Fibroblast of lung (primary cell): ENCODE measurements around the gene NEURL1B. TPM values are rescaled to one million over a fixed set of nuclear protein-coding genes. Genes with fewer than 3 reads are reported as not detected.
A peak's percentile ranks its signal among the peaks of the same experiment; 100 is the strongest.

Experiments used
- DNase-seq, 2 donors: peaks; one replicate each; pipeline versions ENCODE4 v3.0.0 to v3.0.0-alpha.2; 2010; ENCODE audit warnings: low read depth in 2 of 2
- H2AFZ ChIP-seq: 2 replicates; pipeline ENCODE4 v1.5.1; 2012; ENCODE audit warnings: low read length, control low read depth, inconsistent platforms
- H3K27ac ChIP-seq: 2 replicates; pipeline ENCODE4 v1.5.1; 2011; ENCODE audit warnings: low read length, control low read depth; ENCODE audit not compliant: insufficient read depth
- H3K27me3 ChIP-seq: 2 replicates; pipeline ENCODE4 v1.5.1; 2011; ENCODE audit warnings: mild to moderate bottlenecking, low read length; ENCODE audit not compliant: control insufficient read depth, insufficient read depth
- H3K36me3 ChIP-seq: 2 replicates; pipeline ENCODE4 v1.5.1; 2011; ENCODE audit warnings: low read length; ENCODE audit not compliant: control insufficient read depth, insufficient read depth
- H3K4me1 ChIP-seq: 2 replicates; pipeline ENCODE4 v1.5.1; 2011; ENCODE audit warnings: low read length; ENCODE audit not compliant: control insufficient read depth, insufficient read depth; ENCODE audit errors: extremely low read depth
- H3K4me2 ChIP-seq: 2 replicates; pipeline ENCODE4 v1.5.1; 2011; ENCODE audit warnings: low read length, control low read depth; ENCODE audit not compliant: insufficient read depth; ENCODE audit errors: extremely low read depth
- H3K4me3 ChIP-seq, 4 experiments: fragments of 200-600 bp in 1 of 4; sonication (generic) in 1 of 4; replicated peaks in 1 of 4; 2 replicates each; pipeline ENCODE4 v1.5.1; 2011 to 2016; ENCODE audit warnings: low read length in 4 of 4, low read depth in 3 of 4, mild to moderate bottlenecking in 3 of 4, control low read depth in 2 of 4, inconsistent platforms in 1 of 4, mixed read lengths in 1 of 4; ENCODE audit not compliant: insufficient read depth in 1 of 4; ENCODE audit errors: control extremely low read depth in 1 of 4
- H3K79me2 ChIP-seq: 2 replicates; pipeline ENCODE4 v1.5.1; 2012; ENCODE audit warnings: mild to moderate bottlenecking, low read length, inconsistent platforms; ENCODE audit not compliant: control insufficient read depth, insufficient read depth
- H3K9ac ChIP-seq: 2 replicates; pipeline ENCODE4 v1.5.1; 2011; ENCODE audit warnings: mild to moderate bottlenecking, low read length, control low read depth; ENCODE audit not compliant: insufficient read depth
- H3K9me3 ChIP-seq: 2 replicates; pipeline ENCODE4 v1.5.1; 2012; ENCODE audit warnings: low read depth, low read length; ENCODE audit not compliant: control insufficient read depth, insufficient read depth
- H4K20me1 ChIP-seq: 2 replicates; pipeline ENCODE4 v1.5.1; 2011; ENCODE audit warnings: low read length; ENCODE audit not compliant: control insufficient read depth, insufficient read depth; ENCODE audit errors: extremely low read depth
- EZH2 ChIP-seq: IDR thresholded peaks from 2 replicates; pipeline ENCODE4 v1.5.1; 2012; ENCODE audit warnings: low read length, control low read depth, mild to moderate bottlenecking; ENCODE audit errors: missing control alignments
- polyA plus RNA-seq, 2 donors: library from polyadenylated mRNA; depleted of rRNA in 1 of 2; stranded (reverse) in 1 of 2; unstranded in 1 of 2; fragments of >200 nt; gene quantifications; 2 replicates each; pipeline ENCODE4 v1.2.1, GENCODE V29; 2011 to 2012; ENCODE audit warnings: missing spikeins in 1 of 2
- total RNA-seq: library from RNA; depleted of rRNA; stranded (reverse); fragments of >200 nt; gene quantifications from 2 replicates; pipeline ENCODE4 v1.2.1, GENCODE V29; 2014
- TF ChIP-seq, protein P1 (sequence below), 2 donors: IDR thresholded peaks in 1 of 2; conservative IDR thresholded peaks in 1 of 2; 1 replicate in 1 of 2; 2 replicates in 1 of 2; pipeline ENCODE4 v1.5.1; 2011 to 2012; ENCODE audit warnings: low read length in 2 of 2, control low read depth in 1 of 2, inconsistent platforms in 1 of 2, low read depth in 1 of 2, mild to moderate bottlenecking in 1 of 2

Gene NEURL1B
- total and polyA plus RNA-seq, 2 donors (not counting 1 experiment from before 2014, with no cell fraction given), result 5.0 to 6.1 TPM

DNA sequence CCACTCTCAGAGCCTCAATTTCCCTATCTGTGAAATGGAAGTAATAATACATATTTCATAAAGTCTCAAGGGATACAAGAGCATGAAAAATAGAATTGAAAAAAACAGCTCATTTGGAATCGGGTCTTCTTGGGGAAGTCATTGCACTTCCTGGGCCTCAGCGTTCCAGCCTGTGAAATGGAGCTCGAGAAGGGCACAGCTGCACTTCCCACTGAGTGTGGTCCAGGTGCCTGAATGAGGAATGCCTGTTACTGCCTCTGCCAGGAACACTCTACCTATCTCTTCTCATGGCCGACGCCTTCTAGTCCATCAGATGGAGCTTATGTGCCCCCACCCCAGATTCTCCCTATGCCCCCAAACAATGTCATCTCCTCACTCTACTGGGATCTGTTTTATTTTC, 924 bp upstream of the NEURL1B start:
- Histone ChIP-seq H3K4me1 (peaks cover 8% of the 10 kb centered on the region), H4K20me1 (no peaks in the 10 kb centered on the region), H3K27ac (no peak overlapping the region), H3K79me2 (peaks cover 6% of the 10 kb centered on the region), H3K4me3 (peak overlapping the region in 2 of 4 experiments; percentile 53 to 65), H3K9me3 (no peaks in the 10 kb centered on the region), H3K9ac (no peak overlapping the region), H3K27me3 (no peaks in the 10 kb centered on the region), H3K4me2 (peak overlapping the region; percentile 90), H3K36me3 (no peaks in the 10 kb centered on the region), H2AFZ (no peak overlapping the region)
- DNase-seq, result no peak
- TF ChIP-seq EZH2, result no peak
- TF ChIP-seq, protein P1, sequence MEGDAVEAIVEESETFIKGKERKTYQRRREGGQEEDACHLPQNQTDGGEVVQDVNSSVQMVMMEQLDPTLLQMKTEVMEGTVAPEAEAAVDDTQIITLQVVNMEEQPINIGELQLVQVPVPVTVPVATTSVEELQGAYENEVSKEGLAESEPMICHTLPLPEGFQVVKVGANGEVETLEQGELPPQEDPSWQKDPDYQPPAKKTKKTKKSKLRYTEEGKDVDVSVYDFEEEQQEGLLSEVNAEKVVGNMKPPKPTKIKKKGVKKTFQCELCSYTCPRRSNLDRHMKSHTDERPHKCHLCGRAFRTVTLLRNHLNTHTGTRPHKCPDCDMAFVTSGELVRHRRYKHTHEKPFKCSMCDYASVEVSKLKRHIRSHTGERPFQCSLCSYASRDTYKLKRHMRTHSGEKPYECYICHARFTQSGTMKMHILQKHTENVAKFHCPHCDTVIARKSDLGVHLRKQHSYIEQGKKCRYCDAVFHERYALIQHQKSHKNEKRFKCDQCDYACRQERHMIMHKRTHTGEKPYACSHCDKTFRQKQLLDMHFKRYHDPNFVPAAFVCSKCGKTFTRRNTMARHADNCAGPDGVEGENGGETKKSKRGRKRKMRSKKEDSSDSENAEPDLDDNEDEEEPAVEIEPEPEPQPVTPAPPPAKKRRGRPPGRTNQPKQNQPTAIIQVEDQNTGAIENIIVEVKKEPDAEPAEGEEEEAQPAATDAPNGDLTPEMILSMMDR (conservative IDR thresholded peaks at IDR 0.05 in 1 of 2, IDR thresholded peaks at IDR 0.05 in 1 of 2; ENCODE audit: low read depth in 1 of 2, low read length in 2 of 2), result no peak

DNA sequence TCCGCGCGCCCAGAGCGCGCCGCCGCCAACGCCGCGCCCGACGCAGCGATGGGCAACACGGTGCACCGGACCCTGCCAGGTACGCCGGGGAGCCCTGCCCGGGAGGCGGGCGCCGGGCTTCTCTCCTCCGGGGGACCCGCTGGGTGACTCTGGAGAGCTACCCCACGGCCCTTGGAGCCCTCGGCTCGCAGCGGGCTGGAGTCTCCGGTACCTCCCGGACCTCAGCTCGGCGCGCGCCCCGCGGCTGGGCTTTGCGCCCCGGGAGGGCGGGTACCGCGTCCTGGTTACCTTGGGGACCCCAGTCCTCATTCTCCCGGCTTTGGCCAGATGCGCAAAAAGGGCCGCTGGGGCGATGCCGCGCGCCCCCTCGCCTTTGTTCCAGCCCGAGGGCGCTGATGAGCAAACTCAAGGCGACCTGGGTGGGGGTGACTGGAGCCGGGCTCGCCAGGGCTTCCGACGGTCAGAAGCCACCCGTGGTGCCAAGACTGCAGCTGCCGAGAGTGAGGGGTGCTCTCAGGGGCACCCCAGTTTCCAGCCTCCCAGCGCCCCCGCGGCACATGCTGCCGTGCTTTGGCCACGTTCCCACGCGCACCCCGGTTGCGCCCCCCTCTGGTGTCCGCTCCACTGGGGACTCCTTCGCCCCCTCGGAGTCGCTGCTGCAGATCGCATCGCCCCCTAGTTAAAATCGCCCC, 442 bp downstream of the NEURL1B start:
- no peaks in the 10 kb centered on the region for H4K20me1 ChIP-seq
- peak overlapping the region; percentile 37 to 76 (median 66) for H3K4me3 ChIP-seq
- H3K36me3 ChIP-seq, result no peaks in the 10 kb centered on the region
- TF ChIP-seq, protein P1 (conservative IDR thresholded peaks at IDR 0.05 in 1 of 2, IDR thresholded peaks at IDR 0.05 in 1 of 2; ENCODE audit: low read depth in 1 of 2, low read length in 2 of 2), result no peak
- TF ChIP-seq EZH2, result no peak
- peak overlapping the region; percentile 57 for H3K9ac ChIP-seq
- H3K4me1 ChIP-seq, result peaks cover 8% of the 10 kb centered on the region
- H3K79me2 ChIP-seq, result peaks cover 6% of the 10 kb centered on the region
- DNase-seq, result no peak
- H3K4me2 ChIP-seq, result peak overlapping the region; percentile 55
- peak overlapping the region; percentile 32 for H3K27ac ChIP-seq
- no peaks in the 10 kb centered on the region for H3K9me3 ChIP-seq
- no peaks in the 10 kb centered on the region for H3K27me3 ChIP-seq
- peak overlapping the region; percentile 44 for H2AFZ ChIP-seq

DNA sequence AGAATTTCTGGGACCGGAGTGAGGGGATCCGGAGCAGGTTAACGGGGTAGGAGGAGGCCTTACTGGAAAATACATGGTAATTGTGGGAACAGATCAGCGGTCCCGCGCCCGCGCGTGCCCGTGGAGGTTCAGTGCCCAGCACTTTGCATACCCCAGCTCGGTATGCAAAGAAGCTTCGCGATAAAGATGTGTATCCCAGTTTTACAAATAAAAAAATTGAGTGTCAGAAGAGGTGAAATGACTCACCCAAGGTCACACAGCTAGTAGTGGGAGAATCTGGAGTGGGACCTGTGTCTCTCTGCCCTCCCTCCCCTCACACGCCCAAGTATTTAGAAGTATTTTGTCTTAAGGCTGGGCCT, 967 bp downstream of the NEURL1B start:
- Histone ChIP-seq H2AFZ (no peak overlapping the region), H4K20me1 (no peaks in the 10 kb centered on the region), H3K4me3 (peak overlapping the region in 3 of 4 experiments; percentile 61 to 76 (median 70)), H3K27me3 (no peaks in the 10 kb centered on the region), H3K4me2 (peak overlapping the region; percentile 55), H3K9me3 (no peaks in the 10 kb centered on the region), H3K36me3 (no peaks in the 10 kb centered on the region), H3K79me2 (peaks cover 6% of the 10 kb centered on the region), H3K4me1 (peaks cover 8% of the 10 kb centered on the region), H3K27ac (no peak overlapping the region), H3K9ac (peak overlapping the region; percentile 57)
- peak in 1 of 2 donors; percentile 19 for DNase-seq
- no peak for TF ChIP-seq EZH2
- TF ChIP-seq, protein P1 (conservative IDR thresholded peaks at IDR 0.05 in 1 of 2, IDR thresholded peaks at IDR 0.05 in 1 of 2; ENCODE audit: low read depth in 1 of 2, low read length in 2 of 2), result no peak
